H1 (cell line): ENCODE measurements around the gene WDR64. TPM values are rescaled to one million over a fixed set of nuclear protein-coding genes. Genes with fewer than 3 reads are reported as not detected.

Source experiments
- CTCF ChIA-PET: fragments of 300-600 bp; sonication (Branson Sonifier 250); formaldehyde crosslinking; loops from one replicate; lab custom pipeline; 2021; ENCODE audit not compliant: partially characterized antibody; lab: Charles Lee
- POLR2A ChIA-PET: fragments of 300-600 bp; sonication (Branson Sonifier 250); formaldehyde crosslinking; loops from one replicate; lab custom pipeline; 2021; ENCODE audit warnings: inconsistent platforms; ENCODE audit not compliant: partially characterized antibody; lab: Charles Lee
- DNase-seq, 2 experiments: peaks; one replicate each; pipeline versions ENCODE4 v3.0.0 to v3.0.0-alpha.2; 2010 to 2022; ENCODE audit warnings: low spot score in 2 of 2, low read depth in 1 of 2, mixed read lengths in 1 of 2
- FAIRE-seq: peaks from 2 replicates; lab custom pipeline; 2011; peaks lifted over from hg19 to GRCh38; lab: Jason Lieb, UNC
- H2AFZ ChIP-seq: 2 replicates; pipeline ENCODE4 v1.8.1; 2012; ENCODE audit warnings: low read length, inconsistent platforms
- H2AK5ac ChIP-seq: 2 replicates; pipeline ENCODE4 v1.6.1; 2013; ENCODE audit warnings: low read depth, low read length
- H2BK120ac ChIP-seq: replicated peaks from 2 replicates; pipeline ENCODE3; 2013; ENCODE audit warnings: low read depth, low read length, inconsistent platforms
- H2BK12ac ChIP-seq: 2 replicates; pipeline ENCODE4 v1.6.1; 2013; ENCODE audit warnings: low read depth, low read length
- H2BK15ac ChIP-seq: 2 replicates; pipeline ENCODE4 v1.6.1; 2013; ENCODE audit warnings: low read length
- H2BK20ac ChIP-seq: 2 replicates; pipeline ENCODE4 v1.6.1; 2013; ENCODE audit warnings: low read length
- H2BK5ac ChIP-seq: 2 replicates; pipeline ENCODE4 v1.6.1; 2013; ENCODE audit warnings: low read depth, low read length
- H3K14ac ChIP-seq: 2 replicates; pipeline ENCODE4 v1.6.1; 2013; ENCODE audit warnings: inconsistent platforms; ENCODE audit not compliant: insufficient read length
- H3K18ac ChIP-seq: 2 replicates; pipeline ENCODE4 v1.6.1; 2013; ENCODE audit warnings: low read length; ENCODE audit errors: extremely low read depth
- H3K23ac ChIP-seq: 2 replicates; pipeline ENCODE4 v1.6.1; 2013; ENCODE audit warnings: inconsistent platforms; ENCODE audit not compliant: insufficient read length
- H3K23me2 ChIP-seq: 2 replicates; pipeline ENCODE4 v1.6.1; 2013; ENCODE audit warnings: low read depth, low read length
- H3K27ac ChIP-seq: 2 replicates; pipeline ENCODE4 v1.6.1; 2011; ENCODE audit warnings: low read depth, low read length, inconsistent platforms
- H3K27me3 ChIP-seq, 4 experiments: replicated peaks in 1 of 4; 1 replicate in 1 of 4; 2 replicates in 3 of 4; pipeline versions ENCODE4 v1.6.1 to v1.8.1; 2011 to 2013; ENCODE audit warnings: low read length in 3 of 4, mild to moderate bottlenecking in 3 of 4, inconsistent platforms in 2 of 4, mixed read lengths in 2 of 4, moderate library complexity in 1 of 4; ENCODE audit not compliant: control insufficient read depth in 3 of 4, insufficient read depth in 3 of 4; ENCODE audit errors: extremely low read depth in 1 of 4
- H3K36me3 ChIP-seq, 4 experiments: 2 replicates each; pipeline versions ENCODE4 v1.6.1 to v1.8.1; 2011 to 2013; ENCODE audit warnings: mild to moderate bottlenecking in 4 of 4, low read length in 3 of 4, moderate library complexity in 2 of 4, control low read depth in 1 of 4, inconsistent platforms in 1 of 4; ENCODE audit not compliant: insufficient read depth in 4 of 4, control insufficient read depth in 2 of 4
- H3K4ac ChIP-seq: replicated peaks from 2 replicates; pipeline ENCODE3; 2013; ENCODE audit warnings: low read length, low read depth, mixed read lengths, inconsistent platforms; ENCODE audit not compliant: insufficient read length
- H3K4me1 ChIP-seq, 4 experiments: replicated peaks in 1 of 4; 1 replicate in 1 of 4; 2 replicates in 3 of 4; pipeline versions ENCODE4 v1.6.1 to v1.8.1; 2011 to 2013; ENCODE audit warnings: low read length in 3 of 4, inconsistent platforms in 2 of 4, mixed read lengths in 1 of 4; ENCODE audit not compliant: insufficient read depth in 4 of 4, control insufficient read depth in 3 of 4
- H3K4me2 ChIP-seq, 2 experiments: 2 replicates each; pipeline versions ENCODE4 v1.6.1 to v1.8.1; 2011 to 2013; ENCODE audit warnings: low read depth in 2 of 2, low read length in 2 of 2, control low read depth in 1 of 2, inconsistent platforms in 1 of 2, mild to moderate bottlenecking in 1 of 2; ENCODE audit not compliant: insufficient read depth in 1 of 2
- H3K4me3 ChIP-seq, 4 experiments: fragments of 200-600, 300-600 bp in 1 of 4; sonication (generic), shearing (Covaris generic), sonication (Bioruptor Twin) in 1 of 4; 2 replicates each; pipeline versions ENCODE4 v1.5.1 to v1.8.1; 2011 to 2016; ENCODE audit warnings: low read length in 4 of 4, low read depth in 3 of 4, control low read depth in 2 of 4, inconsistent platforms in 2 of 4, mild to moderate bottlenecking in 2 of 4, mixed read lengths in 1 of 4, moderate library complexity in 1 of 4; ENCODE audit not compliant: insufficient read depth in 2 of 4; ENCODE audit errors: extremely low read depth in 1 of 4
- H3K56ac ChIP-seq: replicated peaks from 2 replicates; pipeline ENCODE3; 2013; ENCODE audit warnings: low read depth, mild to moderate bottlenecking, mixed read lengths, low read length, inconsistent platforms; ENCODE audit not compliant: insufficient read length
- H3K79me1 ChIP-seq: 2 replicates; pipeline ENCODE4 v1.6.1; 2013; ENCODE audit warnings: low read depth, low read length, control low read depth
- H3K79me2 ChIP-seq, 2 experiments: 2 replicates each; pipeline versions ENCODE4 v1.6.1 to v1.8.1; 2012 to 2013; ENCODE audit warnings: low read length in 2 of 2, mild to moderate bottlenecking in 2 of 2, inconsistent platforms in 1 of 2; ENCODE audit not compliant: insufficient read depth in 2 of 2, control insufficient read depth in 1 of 2
- H3K9ac ChIP-seq, 4 experiments: replicated peaks in 1 of 4; 1 replicate in 1 of 4; 2 replicates in 3 of 4; pipeline versions ENCODE4 v1.6.1 to v1.8.1; 2011 to 2013; ENCODE audit warnings: low read depth in 3 of 4, low read length in 3 of 4, control low read depth in 2 of 4, mild to moderate bottlenecking in 2 of 4, moderate library complexity in 2 of 4, inconsistent platforms in 1 of 4; ENCODE audit errors: extremely low read depth in 1 of 4
- H3K9me3 ChIP-seq, 2 experiments: 2 replicates each; pipeline versions ENCODE4 v1.6.1 to v1.8.1; 2012 to 2013; ENCODE audit warnings: mild to moderate bottlenecking in 2 of 2, moderate library complexity in 2 of 2, control low read depth in 1 of 2, inconsistent platforms in 1 of 2, low read depth in 1 of 2, low read length in 1 of 2, mixed read lengths in 1 of 2; ENCODE audit not compliant: insufficient read depth in 2 of 2
- H4K20me1 ChIP-seq, 2 experiments: replicated peaks in 1 of 2; 2 replicates each; pipeline versions ENCODE3 to v1.8.1; 2011 to 2013; ENCODE audit warnings: inconsistent platforms in 2 of 2, low read length in 2 of 2, mild to moderate bottlenecking in 1 of 2; ENCODE audit not compliant: insufficient read depth in 2 of 2, control insufficient read depth in 1 of 2
- H4K5ac ChIP-seq: 2 replicates; pipeline ENCODE4 v1.6.1; 2013; ENCODE audit warnings: low read length, low read depth, mixed read lengths, inconsistent platforms; ENCODE audit not compliant: insufficient read length
- H4K8ac ChIP-seq: 2 replicates; pipeline ENCODE4 v1.8.0; 2013; ENCODE audit warnings: mild to moderate bottlenecking, moderate library complexity, low read length, inconsistent platforms; ENCODE audit not compliant: insufficient read depth; ENCODE audit errors: extremely low read depth
- H4K91ac ChIP-seq: replicated peaks from 2 replicates; pipeline ENCODE3; 2013; ENCODE audit warnings: low read length, mixed read lengths, inconsistent platforms; ENCODE audit not compliant: insufficient read length
- ASH2L ChIP-seq: fragments of 200-600, 300-600 bp; sonication (generic); IDR thresholded peaks from one replicate; pipeline ENCODE4 v1.7.1; 2017; ENCODE audit warnings: low read length
- BACH1 ChIP-seq: IDR thresholded peaks from 2 replicates; pipeline ENCODE4 v1.6.1; 2012; ENCODE audit warnings: low read length, improper control_type of control experiment
- BCL11A ChIP-seq, 2 experiments: IDR thresholded peaks; one replicate each; pipeline ENCODE4 v1.6.1; 2011; ENCODE audit warnings: low read depth in 2 of 2, low read length in 2 of 2, mild to moderate bottlenecking in 2 of 2
- CHD1 ChIP-seq: IDR thresholded peaks from 2 replicates; pipeline ENCODE4 v1.6.1; 2012; ENCODE audit warnings: low read depth, low read length, improper control_type of control experiment
- CTBP2 ChIP-seq: IDR thresholded peaks from 2 replicates; pipeline ENCODE4 v1.7.0; 2011; ENCODE audit warnings: borderline replicate concordance, mild to moderate bottlenecking, moderate library complexity, mixed read lengths, low read length; ENCODE audit not compliant: insufficient read depth, insufficient read length
- EZH2 ChIP-seq: fragments of 200-600 bp; sonication (generic); IDR thresholded peaks from 2 replicates; pipeline ENCODE4 v1.7.1; 2012; ENCODE audit warnings: low read depth, mild to moderate bottlenecking, moderate library complexity, low read length, inconsistent platforms; ENCODE audit not compliant: severe bottlenecking
- JUN ChIP-seq: IDR thresholded peaks from 2 replicates; pipeline ENCODE4 v1.6.1; 2011; ENCODE audit warnings: low read depth, mild to moderate bottlenecking, improper control_type of control experiment, low read length
- KDM4A ChIP-seq: IDR thresholded peaks from one replicate; pipeline ENCODE4 v1.7.1; 2012; ENCODE audit warnings: low read depth, mild to moderate bottlenecking, moderate library complexity, low read length, inconsistent platforms; ENCODE audit not compliant: severe bottlenecking
- NRF1 ChIP-seq: IDR thresholded peaks from 2 replicates; pipeline ENCODE4 v1.6.1; 2011; ENCODE audit warnings: mild to moderate bottlenecking, low read depth, low read length, improper control_type of control experiment
- POLR2A ChIP-seq, 2 experiments: IDR thresholded peaks; 1 replicate in 1 of 2; 2 replicates in 1 of 2; pipeline ENCODE4 v1.6.1; 2011; ENCODE audit warnings: low read depth in 2 of 2, low read length in 2 of 2, mild to moderate bottlenecking in 2 of 2; ENCODE audit errors: control extremely low read depth in 1 of 2
- SUZ12 ChIP-seq: fragments of 200-600 bp; sonication (generic); IDR thresholded peaks from 2 replicates; pipeline ENCODE4 v1.6.1; 2012; ENCODE audit warnings: mild to moderate bottlenecking, inconsistent platforms, low read length, moderate library complexity, mixed read lengths
- TBP ChIP-seq: IDR thresholded peaks from 2 replicates; pipeline ENCODE4 v1.6.1; 2011; ENCODE audit warnings: low read depth, low read length, improper control_type of control experiment
- ZNF274 ChIP-seq: IDR thresholded peaks from 2 replicates; pipeline ENCODE4 v1.7.0; 2012; ENCODE audit warnings: low read length, borderline replicate concordance; ENCODE audit errors: extremely low read depth
- WGBS, 2 experiments: shearing (Covaris generic) in 1 of 2; methylation state at CpG; one replicate each; pipeline versions ENCODE4 v1.1.6 to v1.1.7; 2013 to 2015; ENCODE audit warnings: low lambda C conversion rate in 2 of 2, mixed read lengths in 2 of 2, inconsistent platforms in 1 of 2, low coverage in 1 of 2, missing lambda C conversion rate in 1 of 2; ENCODE audit not compliant: insufficient replicate concordance in 2 of 2, insufficient coverage in 1 of 2, insufficient read length in 1 of 2; ENCODE audit errors: extremely low coverage in 1 of 2, missing lambda C conversion rate in 1 of 2; 5-methylcytosine and 5-hydroxymethylcytosine counted together
- polyA plus RNA-seq, 7 experiments: library from polyadenylated mRNA; depleted of rRNA in 3 of 7; stranded (reverse) in 5 of 7; unstranded in 2 of 7; fragments of >200 nt in 5 of 7; fragments of 200-250 nt in 2 of 7; gene quantifications; 1 replicate in 5 of 7; 2 replicates in 1 of 7; 4 replicates in 1 of 7; pipeline versions ENCODE4 v1.2.1 to v1.2.3, GENCODE V29; 2011 to 2013; ENCODE audit warnings: missing spikeins in 2 of 7, mixed read lengths in 2 of 7
- total RNA-seq: library from RNA; stranded (reverse); fragmentation: NEBNext Ultra II Directional; extraction: Animal tissue kit (Norgen Biotek cat#: 25700); gene quantifications from 2 replicates; pipeline ENCODE4 v1.2.1, GENCODE V29; 2021

The WDR64 gene
- total and polyA plus RNA-seq, 2 of the 8 experiments (the other 6 are each of a cell fraction or from before 2014, with no cell fraction given) = 0.02 TPM; not detected in 1

DNA sequence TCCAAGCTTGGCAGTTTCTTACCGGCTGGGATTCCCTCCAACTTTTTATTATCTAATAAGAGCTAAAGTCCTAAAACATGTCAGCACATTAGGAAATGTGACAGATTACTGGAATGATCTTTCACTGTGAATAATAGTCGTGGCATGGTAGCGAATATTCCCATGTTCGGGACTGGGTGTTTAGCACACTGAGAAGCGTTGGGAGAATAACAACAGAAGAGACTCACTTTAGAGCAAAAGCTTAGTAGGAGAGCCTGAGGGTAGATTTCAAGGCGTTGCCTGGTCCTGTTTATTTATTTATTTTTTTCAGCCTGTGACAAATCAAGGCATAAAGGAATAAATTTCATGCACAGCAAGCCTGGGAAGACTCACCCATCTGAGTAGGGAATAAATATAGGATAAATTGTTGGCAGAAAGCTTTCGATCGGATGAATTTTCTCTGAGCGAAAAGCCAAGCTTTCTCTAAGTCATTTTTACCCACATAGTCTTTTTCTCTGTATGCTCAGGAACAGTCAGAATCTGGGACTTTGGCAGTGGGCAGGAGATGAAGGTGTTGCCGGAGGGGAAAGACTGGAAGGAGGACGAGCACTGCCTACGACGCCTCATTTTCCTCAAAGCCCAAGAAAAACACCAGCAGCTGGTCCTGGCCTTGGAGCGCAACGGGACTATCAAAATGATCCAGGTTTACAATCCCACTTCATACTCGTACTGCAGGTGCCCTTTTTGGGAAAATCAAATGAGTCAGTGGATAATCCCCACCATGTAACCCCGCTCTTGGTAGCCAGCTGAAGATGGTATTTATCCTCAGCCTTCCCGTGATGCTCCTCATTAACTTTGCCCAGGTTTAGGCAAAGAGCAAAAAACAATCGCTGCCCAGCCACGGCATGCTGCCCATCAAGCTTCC, 97.2 kb downstream of the WDR64 start:
- FAIRE-seq = no peak
- H2BK120ac ChIP-seq = no peak overlapping the region

More for the DNA sequence above, 97.2 kb downstream of the WDR64 start:
- H4K91ac ChIP-seq = no peak overlapping the region
- no peak for TF ChIP-seq CTBP2
- no peak for TF ChIP-seq BACH1
- TF ChIP-seq JUN = no peak
- no peak for TF ChIP-seq POLR2A (IDR thresholded peaks at IDR 0.05; ENCODE audit: control extremely low read depth in 1 of 2, low read depth in 2 of 2, low read length in 2 of 2)
- no peak for TF ChIP-seq CHD1
- TF ChIP-seq ZNF274 = no peak
- no peak for TF ChIP-seq ASH2L
- TF ChIP-seq NRF1 = no peak
- TF ChIP-seq BCL11A (IDR thresholded peaks at IDR 0.05; ENCODE audit: low read depth in 2 of 2, low read length in 2 of 2) = no peak
- no peak for TF ChIP-seq SUZ12
- no peak for TF ChIP-seq TBP
- no peak for TF ChIP-seq KDM4A
- no peak for TF ChIP-seq EZH2
- H3K4ac ChIP-seq = peak overlapping the region; percentile 47
- DNase-seq = no peak
- no peaks in the 10 kb centered on the region for H3K79me1 ChIP-seq
- 85% methylated on average over 20 of the region's 20 CpGs; no CpG with 5 or more reads in 1 of the 2 experiments for WGBS, 2 experiments
- no peak overlapping the region for H2BK20ac ChIP-seq
- H4K5ac ChIP-seq = no peak overlapping the region
- H2BK12ac ChIP-seq = no peak overlapping the region
- H3K4me1 ChIP-seq = peaks cover 1 to 7% (median 4%) of the 10 kb centered on the region in 4 experiments; a peak in 4 of 7 replicates
- no peak overlapping the region for H4K8ac ChIP-seq
- H3K9ac ChIP-seq = no peak overlapping the region
- H2AFZ ChIP-seq = 0 out of 2 replicates have a peak overlapping the region, but pooled peaks have one; percentile 17
- no peaks in the 10 kb centered on the region for H3K23me2 ChIP-seq
- H3K56ac ChIP-seq = no peak overlapping the region
- ChIA-PET CTCF (interaction anchor here (0.8 to 1.0 kb wide), 2 partner anchors 10 to 138 kb away, joined by 3 read pairs; no protein-coding TSS in a partner anchor), POLR2A (no interaction called here)
- no peak overlapping the region for H3K23ac ChIP-seq
- H2AK5ac ChIP-seq = no peak overlapping the region
- H3K27me3 ChIP-seq = no peaks in the 10 kb centered on the region
- H3K9me3 ChIP-seq = no peaks in the 10 kb centered on the region
- H2BK15ac ChIP-seq = no peak overlapping the region
- H3K18ac ChIP-seq = no peak overlapping the region
- H3K4me2 ChIP-seq = no peak overlapping the region
- H3K79me2 ChIP-seq = no peaks in the 10 kb centered on the region
- H3K27ac ChIP-seq = no peak overlapping the region
- H3K36me3 ChIP-seq = no peaks in the 10 kb centered on the region
- no peak overlapping the region for H3K14ac ChIP-seq
- no peak overlapping the region for H2BK5ac ChIP-seq
- no peak overlapping the region for H3K4me3 ChIP-seq
- no peaks in the 10 kb centered on the region for H4K20me1 ChIP-seq
